GM12875 (cell line): ENCODE data around the gene SOCS6.

Source experiments
- H3K4me3 ChIP-seq: one replicate; pipeline ENCODE4 v1.5.1; 2011; ENCODE audit warnings: low read depth, low read length, control low read depth
- TF ChIP-seq, protein P1 (sequence below): IDR thresholded peaks from 2 replicates; pipeline ENCODE4 v1.5.1; 2011; ENCODE audit warnings: low read depth, mild to moderate bottlenecking, control low read depth, inconsistent platforms, low read length, moderate library complexity, borderline replicate concordance; ENCODE audit not compliant: insufficient read depth

Gene SOCS6

DNA sequence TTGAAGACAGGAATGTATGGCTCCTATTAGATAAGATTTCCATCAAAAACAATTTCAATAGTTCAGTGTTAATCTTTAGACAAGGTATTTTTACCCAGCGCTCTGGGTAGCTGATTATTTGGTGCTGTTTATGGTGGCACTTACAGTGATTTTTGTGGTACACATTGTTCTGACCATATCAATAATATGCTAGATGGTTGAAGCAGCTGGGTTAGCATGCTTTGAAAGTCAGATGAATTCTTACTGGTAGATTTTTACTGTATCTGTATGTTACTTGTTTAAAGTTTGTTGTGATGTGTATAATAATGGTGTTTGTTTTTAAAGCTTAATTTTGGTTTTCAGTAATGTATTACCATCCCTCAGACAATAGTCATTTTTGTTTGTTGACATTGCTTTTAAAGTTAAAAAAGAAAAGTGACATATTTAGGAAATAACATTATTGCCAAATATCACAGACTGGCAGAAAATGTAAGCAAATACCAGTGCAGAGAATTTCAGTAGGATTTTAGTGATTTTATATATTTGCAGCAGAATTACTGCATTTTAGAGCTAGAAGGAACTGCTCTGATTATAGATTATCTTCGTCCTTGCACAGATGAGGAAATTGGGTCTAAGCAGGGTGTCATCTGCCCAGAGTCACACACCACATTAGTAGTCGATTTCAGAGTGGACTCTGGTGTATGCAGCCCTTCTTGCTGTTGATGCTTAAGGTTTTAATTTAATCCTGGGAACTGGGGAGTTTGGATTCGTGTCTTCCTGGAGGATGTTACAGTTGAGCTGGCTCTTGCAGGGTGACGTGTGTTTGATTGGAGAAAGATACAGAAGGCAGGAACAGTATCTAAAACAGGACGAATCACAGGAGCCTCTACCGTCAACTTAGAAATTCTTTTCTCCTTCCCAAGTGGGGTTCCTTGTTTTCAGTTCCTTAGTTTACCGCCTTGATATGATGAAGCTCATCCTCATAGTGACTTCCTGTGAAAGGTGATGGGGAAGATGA, 6.6 kb downstream of the SOCS6 start:
- H3K4me3 ChIP-seq = no peak overlapping the region
- TF ChIP-seq, protein P1, sequence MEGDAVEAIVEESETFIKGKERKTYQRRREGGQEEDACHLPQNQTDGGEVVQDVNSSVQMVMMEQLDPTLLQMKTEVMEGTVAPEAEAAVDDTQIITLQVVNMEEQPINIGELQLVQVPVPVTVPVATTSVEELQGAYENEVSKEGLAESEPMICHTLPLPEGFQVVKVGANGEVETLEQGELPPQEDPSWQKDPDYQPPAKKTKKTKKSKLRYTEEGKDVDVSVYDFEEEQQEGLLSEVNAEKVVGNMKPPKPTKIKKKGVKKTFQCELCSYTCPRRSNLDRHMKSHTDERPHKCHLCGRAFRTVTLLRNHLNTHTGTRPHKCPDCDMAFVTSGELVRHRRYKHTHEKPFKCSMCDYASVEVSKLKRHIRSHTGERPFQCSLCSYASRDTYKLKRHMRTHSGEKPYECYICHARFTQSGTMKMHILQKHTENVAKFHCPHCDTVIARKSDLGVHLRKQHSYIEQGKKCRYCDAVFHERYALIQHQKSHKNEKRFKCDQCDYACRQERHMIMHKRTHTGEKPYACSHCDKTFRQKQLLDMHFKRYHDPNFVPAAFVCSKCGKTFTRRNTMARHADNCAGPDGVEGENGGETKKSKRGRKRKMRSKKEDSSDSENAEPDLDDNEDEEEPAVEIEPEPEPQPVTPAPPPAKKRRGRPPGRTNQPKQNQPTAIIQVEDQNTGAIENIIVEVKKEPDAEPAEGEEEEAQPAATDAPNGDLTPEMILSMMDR = no peak

- H3K4me3 ChIP-seq = no peak overlapping the region
- TF ChIP-seq, protein P1 = no peak
These were observed 7.4 kb downstream of the SOCS6 start for GRCh38 chr18:70296289-70296688.

DNA sequence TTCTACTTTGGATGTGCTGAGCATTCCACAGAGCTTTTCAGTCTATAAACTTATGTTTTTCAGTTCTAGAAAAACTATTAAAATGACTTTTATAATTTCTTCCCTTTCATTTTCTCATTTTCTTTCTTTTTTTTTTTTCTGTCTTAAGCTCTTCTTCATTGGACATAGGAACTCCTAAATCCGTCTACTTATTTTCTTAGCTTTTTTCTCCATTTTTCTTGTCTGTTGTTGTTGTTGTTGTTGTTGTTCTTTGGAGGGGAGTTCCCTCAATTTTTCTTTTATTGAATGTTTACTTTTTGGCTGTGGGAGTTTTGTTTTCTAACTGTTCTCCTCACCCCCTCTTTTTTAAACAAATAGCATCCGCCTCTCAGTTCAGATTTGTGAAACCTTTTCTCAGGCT, 7.9 kb downstream of the SOCS6 start:
- no peak overlapping the region for H3K4me3 ChIP-seq
- TF ChIP-seq, protein P1 = no peak

GRCh38 chr18:70299393-70299792, 10.5 kb downstream of the SOCS6 start:
- TF ChIP-seq, protein P1 = no peak

DNA sequence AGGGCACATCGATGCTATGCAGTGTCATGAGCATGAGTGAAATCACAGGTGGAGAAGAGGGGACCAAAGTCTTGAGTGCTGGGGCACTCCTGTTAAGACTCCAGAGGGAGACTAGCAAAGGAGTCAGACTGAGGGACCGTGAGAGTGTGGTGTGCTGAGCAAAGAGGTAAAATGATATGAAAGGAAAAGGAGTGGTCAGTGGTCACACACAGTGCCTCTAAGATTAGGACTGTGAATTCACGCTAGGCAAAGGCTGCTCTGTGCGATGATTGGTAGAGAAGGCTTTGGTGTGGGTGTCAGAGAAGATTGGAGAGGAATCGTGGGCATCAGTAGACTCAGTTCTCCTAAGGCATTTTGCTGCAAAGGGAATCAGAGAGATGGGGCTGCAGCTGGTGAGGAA, 12.8 kb downstream of the SOCS6 start:
- TF ChIP-seq, protein P1 = no peak
- H3K4me3 ChIP-seq = no peak overlapping the region

More at GRCh38 chr18:70299393-70299792, 10.5 kb downstream of the SOCS6 start:
- no peak overlapping the region for H3K4me3 ChIP-seq

DNA sequence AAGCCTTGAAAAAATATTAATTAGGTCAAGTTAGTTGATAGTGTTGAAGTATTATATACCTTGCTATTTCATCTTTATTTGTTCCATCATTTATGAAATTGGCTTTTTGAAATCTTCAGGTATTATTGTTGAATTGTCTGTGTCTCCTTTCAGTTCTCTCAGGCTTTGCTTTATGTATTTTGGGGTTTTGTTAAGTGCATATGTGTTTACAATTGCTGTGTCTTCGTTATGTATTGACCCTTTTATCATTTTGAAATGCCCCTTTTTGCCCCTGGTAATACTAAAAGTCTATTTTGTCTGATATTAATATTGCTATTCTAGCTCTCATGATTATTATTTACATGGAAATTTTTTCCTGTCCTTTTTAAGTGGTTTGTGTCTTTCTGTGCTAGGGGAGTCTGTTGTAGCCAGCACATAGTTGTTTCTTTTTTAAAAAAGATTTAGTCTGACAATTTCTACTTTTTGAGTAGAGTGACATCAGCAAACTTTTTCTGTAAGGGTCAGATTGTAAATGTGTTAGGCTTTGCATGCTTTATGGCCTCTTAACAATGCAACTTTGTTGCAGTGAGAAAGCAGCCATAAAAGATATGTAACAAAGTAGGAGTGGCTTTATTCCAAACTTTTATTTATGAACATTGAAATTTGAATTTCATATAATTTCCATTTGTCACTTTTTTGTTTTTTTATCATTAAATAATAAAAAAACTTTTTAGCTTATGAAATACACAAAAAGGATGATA, 19.9 kb downstream of the SOCS6 start:
- H3K4me3 ChIP-seq = no peak overlapping the region
- TF ChIP-seq, protein P1 = no peak
